Spleen (tissue), 11 donors: ENCODE measurements around the gene CEACAM1. TPM values are rescaled to one million over a fixed set of nuclear protein-coding genes. Genes with fewer than 3 reads are reported as not detected.
A peak's percentile ranks its signal among the peaks of the same experiment; 100 is the strongest.

Experiments used
- DNase-seq: peaks from one replicate; pipeline ENCODE4 v3.0.0-alpha.2; 2020
- H3K27ac ChIP-seq, 8 donors: fragments of 200-600 bp; sonication (generic) in 7 of 8; 1 replicate in 4 of 8; 2 replicates in 4 of 8; pipeline versions ENCODE4 v1.5.0 to v1.8.0; 2016 to 2021; ENCODE audit warnings: inconsistent platforms in 4 of 8, mild to moderate bottlenecking in 4 of 8, moderate library complexity in 1 of 8
- H3K27me3 ChIP-seq, 7 donors: fragments of 200-600 bp; sonication (generic) in 6 of 7; replicated peaks in 1 of 7; 1 replicate in 4 of 7; 2 replicates in 3 of 7; pipeline versions ENCODE4 v1.5.0 to v1.8.0; 2016 to 2021; ENCODE audit warnings: inconsistent platforms in 3 of 7, mild to moderate bottlenecking in 1 of 7
- H3K36me3 ChIP-seq, 6 donors: fragments of 200-600 bp; sonication (generic) in 5 of 6; 1 replicate in 4 of 6; 2 replicates in 2 of 6; pipeline versions ENCODE4 v1.5.0 to v1.8.0; 2016 to 2021; ENCODE audit warnings: inconsistent platforms in 2 of 6
- H3K4me1 ChIP-seq, 6 donors: fragments of 200-600 bp; sonication (generic) in 5 of 6; 1 replicate in 3 of 6; 2 replicates in 3 of 6; pipeline versions ENCODE4 v1.5.0 to v1.8.0; 2016 to 2021; ENCODE audit warnings: inconsistent platforms in 3 of 6
- H3K4me3 ChIP-seq, 8 donors: fragments of 200-600 bp; sonication (generic) in 7 of 8; 1 replicate in 4 of 8; 2 replicates in 4 of 8; pipeline versions ENCODE4 v1.5.0 to v1.8.0; 2016 to 2021; ENCODE audit warnings: inconsistent platforms in 4 of 8, mild to moderate bottlenecking in 4 of 8, moderate library complexity in 2 of 8
- H3K9me3 ChIP-seq, 8 donors: fragments of 200-600 bp; sonication (generic) in 7 of 8; 1 replicate in 4 of 8; 2 replicates in 4 of 8; pipeline versions ENCODE4 v1.5.0 to v1.8.0; 2016 to 2021; ENCODE audit warnings: inconsistent platforms in 4 of 8
- CTCF ChIP-seq, 11 experiments: fragments of 200-600 bp in 7 of 11; fragments of 450-650 bp in 4 of 11; sonication (generic) in 4 of 11; IDR thresholded peaks in 8 of 11; conservative IDR thresholded peaks in 3 of 11; 1 replicate in 7 of 11; 2 replicates in 4 of 11; pipeline versions ENCODE4 v1.4.0 to v1.8.0; 2016 to 2021; ENCODE audit warnings: antibody characterized with exemption in 11 of 11, inconsistent platforms in 4 of 11, mild to moderate bottlenecking in 1 of 11
- POLR2A ChIP-seq, 3 donors: fragments of 450-650 bp; IDR thresholded peaks; one replicate each; pipeline ENCODE4 v1.5.1; 2017; ENCODE audit warnings: antibody characterized with exemption in 3 of 3, mild to moderate bottlenecking in 1 of 3
- POLR2AphosphoS5 ChIP-seq, 3 donors: sonication (generic); formaldehyde crosslinking; IDR thresholded peaks; one replicate each; pipeline ENCODE4 v1.5.1; 2017; ENCODE audit warnings: antibody characterized with exemption in 3 of 3
- WGBS, 5 donors: extraction: QIAGEN DNeasy Blood & Tissue Kit in 3 of 5; methylation state at CpG; one replicate each; pipeline versions ENCODE4 v1.1.5 to v1.1.7; 2013 to 2018; 5-methylcytosine and 5-hydroxymethylcytosine counted together
- intact Hi-C: fragments of 100-400 bp; cut with DNase I; formaldehyde crosslinking; loops from one replicate; pipeline ENCODE4 v1.15.0; 2023; ENCODE audit warnings: low total_unique reads
- polyA plus RNA-seq, 3 donors: library from polyadenylated mRNA; stranded (reverse); fragments of 200-250 nt; gene quantifications; one replicate each; pipeline ENCODE4 v1.2.1, GENCODE V29; 2013
- total RNA-seq, 7 donors: library from RNA; depleted of rRNA in 3 of 7; stranded (reverse); fragments of >200 nt in 3 of 7; fragmentation: NEBNext Ultra II Directional in 4 of 7; extraction: Animal tissue kit (Norgen Biotek cat#: 25700) in 4 of 7; gene quantifications; one replicate each; pipeline versions ENCODE4 v1.1.0 to v1.2.1, GENCODE V29; 2016 to 2021
- donor health status: healthy with polysubstance abuse.
- donor health status: DM: no; HTN: no; CAD: no; lungs with moderate emphysema.
- donor health status: DM: no; HTN: no; CAD: no.
- donor health status: Bipolar disorder and iron deficiency.
- donor health status: healthy.
- donor health status: DM: no; HTN: no; CAD: no.
- donor health status: DM: yes; HTN: yes; CAD: no.

Gene CEACAM1
- total and polyA plus RNA-seq, 10 donors = 1.5 to 33.5 (median 16.7) TPM

- intact Hi-C loops = loop anchor here (5.0 kb wide), 1 partner anchor 34 kb away; no protein-coding TSS in a partner anchor
- TF ChIP-seq POLR2A (IDR thresholded peaks at IDR 0.05) (no peak), POLR2AphosphoS5 (IDR thresholded peaks at IDR 0.05) (no peak), CTCF (IDR thresholded peaks at IDR 0.05 in 8 of 11, conservative IDR thresholded peaks at IDR 0.05 in 3 of 11) (peak; percentile 27 to 68 (median 60))
- 17 to 25% (median 21%) methylated on average over 7 of the region's 7 CpGs for WGBS, 5 donors
- H3K4me3 ChIP-seq = no peak overlapping the region
- H3K9me3 ChIP-seq = no peaks in the 10 kb centered on the region
- H3K27ac ChIP-seq = no peak overlapping the region
- peaks cover 11 to 54% (median 21%) of the 10 kb centered on the region in 6 donors for H3K4me1 ChIP-seq
- H3K27me3 ChIP-seq = peaks cover 0 to 29% (median 0%) of the 10 kb centered on the region in 7 donors
- DNase-seq = no peak
- no peaks in the 10 kb centered on the region for H3K36me3 ChIP-seq
Observed at GRCh38 chr19:42563352-42564210, 35.3 kb upstream of the CEACAM1 start.

GRCh38 chr19:42561512-42561911 lies 33.2 kb upstream of the CEACAM1 start:
- no peak for TF ChIP-seq POLR2A (IDR thresholded peaks at IDR 0.05)
- no peak for TF ChIP-seq CTCF (IDR thresholded peaks at IDR 0.05 in 8 of 11, conservative IDR thresholded peaks at IDR 0.05 in 3 of 11)
- TF ChIP-seq POLR2AphosphoS5 (IDR thresholded peaks at IDR 0.05) = no peak
- intact Hi-C loops = loop anchor here (5.0 kb wide), 1 partner anchor 36 kb away; no protein-coding TSS in a partner anchor
- no peaks in the 10 kb centered on the region for H3K36me3 ChIP-seq
- DNase-seq = no peak
- H3K27ac ChIP-seq = no peak overlapping the region
- H3K9me3 ChIP-seq = no peaks in the 10 kb centered on the region
- H3K4me3 ChIP-seq = no peak overlapping the region
- 61 to 100% (median 87%) methylated on average over 1 to 2 of the region's 2 CpGs for WGBS, 5 donors
- peaks cover 0 to 32% (median 0%) of the 10 kb centered on the region in 7 donors for H3K27me3 ChIP-seq
- H3K4me1 ChIP-seq = peaks cover 0 to 37% (median 4%) of the 10 kb centered on the region in 6 donors

GRCh38 chr19:42560731-42561130 lies 32.5 kb upstream of the CEACAM1 start:
- TF ChIP-seq POLR2AphosphoS5 (IDR thresholded peaks at IDR 0.05) = no peak
- no peak for TF ChIP-seq POLR2A (IDR thresholded peaks at IDR 0.05)
- no peak for TF ChIP-seq CTCF (IDR thresholded peaks at IDR 0.05 in 8 of 11, conservative IDR thresholded peaks at IDR 0.05 in 3 of 11)
- WGBS, 5 donors = 80 to 89% (median 82%) methylated on average over 4 of the region's 4 CpGs
- Histone ChIP-seq H3K36me3 (no peaks in the 10 kb centered on the region), H3K4me3 (no peak overlapping the region), H3K4me1 (peaks cover 0 to 39% (median 10%) of the 10 kb centered on the region in 6 donors), H3K9me3 (no peaks in the 10 kb centered on the region), H3K27me3 (peaks cover 0 to 38% (median 0%) of the 10 kb centered on the region in 7 donors), H3K27ac (no peak overlapping the region)
- intact Hi-C loops = loop anchor here (5.0 kb wide), 1 partner anchor 37 kb away; no protein-coding TSS in a partner anchor
- no peak for DNase-seq
